Right kidney (tissue), 1 donor: Measurements from ENCODE around the gene DENND1C.

Experiments used
- DNase-seq: peaks from one replicate; pipeline ENCODE4 v3.0.0-alpha.2; 2016

The DENND1C gene

GRCh38 chr19:6423499-6424194, 57.9 kb downstream of the DENND1C start:
- peak; percentile 52 for DNase-seq

GRCh38 chr19:6421075-6422014, 60.2 kb downstream of the DENND1C start:
- no peak for DNase-seq

- no peak for DNase-seq
Measured at GRCh38 chr19:6418562-6418932, 63.0 kb downstream of the DENND1C start.

GRCh38 chr19:6417713-6418561, 63.6 kb downstream of the DENND1C start:
- DNase-seq = no peak
